ENCODE measurements around the gene MAP2K5.

MAP2K5 gene

GRCh38 chr15:67828969-67829646 is 286.6 kb downstream of the MAP2K5 start:
- peaks cover 92% of the 10 kb centered on the region for H3K27me3 ChIP-seq (replicated peaks; ENCODE audit: control insufficient read depth, insufficient read depth, low read length, poor library complexity, severe bottlenecking)
- H3K4me1 ChIP-seq (ENCODE audit: control insufficient read depth, insufficient read depth, low read length, poor library complexity, severe bottlenecking), result peaks cover 67% of the 10 kb centered on the region

GRCh38 chr15:67829647-67830504 is 287.4 kb downstream of the MAP2K5 start:
- DNase-seq, result no peak
- H3K27ac ChIP-seq (ENCODE audit: insufficient read depth, low read length, poor library complexity, severe bottlenecking), result no peak overlapping the region
- H3K4me3 ChIP-seq (ENCODE audit: insufficient read depth, low read depth, low read length, poor library complexity, severe bottlenecking), result no peak overlapping the region
- no peaks in the 10 kb centered on the region for H3K9me3 ChIP-seq (ENCODE audit: control insufficient read depth, low read length)
- peaks cover 91% of the 10 kb centered on the region for H3K27me3 ChIP-seq (replicated peaks; ENCODE audit: control insufficient read depth, insufficient read depth, low read length, poor library complexity, severe bottlenecking)
- no peaks in the 10 kb centered on the region for H3K36me3 ChIP-seq (ENCODE audit: control insufficient read depth, insufficient read depth, low read length)
- H3K4me1 ChIP-seq (ENCODE audit: control insufficient read depth, insufficient read depth, low read length, poor library complexity, severe bottlenecking), result peaks cover 71% of the 10 kb centered on the region

More at GRCh38 chr15:67828969-67829646, 286.6 kb downstream of the MAP2K5 start:
- Histone ChIP-seq H3K4me3 (ENCODE audit: insufficient read depth, low read depth, low read length, poor library complexity, severe bottlenecking) (peak overlapping the region; percentile 3), H3K9me3 (ENCODE audit: control insufficient read depth, low read length) (no peaks in the 10 kb centered on the region), H3K36me3 (ENCODE audit: control insufficient read depth, insufficient read depth, low read length) (no peaks in the 10 kb centered on the region), H3K27ac (ENCODE audit: insufficient read depth, low read length, poor library complexity, severe bottlenecking) (no peak overlapping the region)
- no peak for DNase-seq

GRCh38 chr15:67831363-67831762 is 288.9 kb downstream of the MAP2K5 start:
- no peak for DNase-seq
- Histone ChIP-seq H3K4me3 (ENCODE audit: insufficient read depth, low read depth, low read length, poor library complexity, severe bottlenecking) (no peak overlapping the region), H3K4me1 (ENCODE audit: control insufficient read depth, insufficient read depth, low read length, poor library complexity, severe bottlenecking) (peaks cover 77% of the 10 kb centered on the region), H3K9me3 (ENCODE audit: control insufficient read depth, low read length) (no peaks in the 10 kb centered on the region), H3K27ac (ENCODE audit: insufficient read depth, low read length, poor library complexity, severe bottlenecking) (no peak overlapping the region), H3K36me3 (ENCODE audit: control insufficient read depth, insufficient read depth, low read length) (no peaks in the 10 kb centered on the region), H3K27me3 (replicated peaks; ENCODE audit: control insufficient read depth, insufficient read depth, low read length, poor library complexity, severe bottlenecking) (peaks cover 89% of the 10 kb centered on the region)

DNA sequence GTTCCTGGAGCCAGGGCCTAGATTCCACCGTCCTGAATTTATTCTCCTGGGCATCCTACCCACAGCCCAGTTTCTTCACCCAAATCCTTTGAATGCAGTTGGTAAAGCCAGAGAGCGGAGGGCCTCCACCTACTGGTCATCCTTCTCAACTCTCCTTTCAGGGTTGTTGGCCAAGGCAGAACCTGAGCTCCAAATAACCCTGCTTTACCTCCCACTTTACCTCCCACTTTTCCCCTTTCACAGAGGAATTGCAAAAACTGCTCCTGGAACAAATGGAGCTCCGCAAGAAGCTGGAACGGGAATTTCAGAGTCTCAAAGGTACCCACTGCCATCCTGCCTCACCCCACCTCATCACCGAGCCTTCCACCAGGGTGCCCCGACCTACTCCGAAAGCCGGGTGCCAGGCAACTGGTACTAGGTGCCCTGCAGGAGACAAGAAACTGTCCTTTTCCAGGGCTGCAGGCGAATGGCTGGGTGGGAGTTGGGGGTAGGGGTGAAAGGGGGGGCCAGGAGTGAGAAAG is 289.6 kb downstream of the MAP2K5 start:
- H3K4me3 ChIP-seq (ENCODE audit: insufficient read depth, low read depth, low read length, poor library complexity, severe bottlenecking), result no peak overlapping the region
- no peak for DNase-seq
- H3K27me3 ChIP-seq (replicated peaks; ENCODE audit: control insufficient read depth, insufficient read depth, low read length, poor library complexity, severe bottlenecking), result peaks cover 84% of the 10 kb centered on the region
- H3K4me1 ChIP-seq (ENCODE audit: control insufficient read depth, insufficient read depth, low read length, poor library complexity, severe bottlenecking), result peaks cover 70% of the 10 kb centered on the region
- no peaks in the 10 kb centered on the region for H3K36me3 ChIP-seq (ENCODE audit: control insufficient read depth, insufficient read depth, low read length)
- H3K9me3 ChIP-seq (ENCODE audit: control insufficient read depth, low read length), result no peaks in the 10 kb centered on the region
- H3K27ac ChIP-seq (ENCODE audit: insufficient read depth, low read length, poor library complexity, severe bottlenecking), result no peak overlapping the region

- Histone ChIP-seq H3K27ac (ENCODE audit: insufficient read depth, low read length, poor library complexity, severe bottlenecking) (no peak overlapping the region), H3K4me1 (ENCODE audit: control insufficient read depth, insufficient read depth, low read length, poor library complexity, severe bottlenecking) (peaks cover 61% of the 10 kb centered on the region), H3K36me3 (ENCODE audit: control insufficient read depth, insufficient read depth, low read length) (no peaks in the 10 kb centered on the region), H3K9me3 (ENCODE audit: control insufficient read depth, low read length) (no peaks in the 10 kb centered on the region), H3K4me3 (ENCODE audit: insufficient read depth, low read depth, low read length, poor library complexity, severe bottlenecking) (peak overlapping the region; percentile 65), H3K27me3 (replicated peaks; ENCODE audit: control insufficient read depth, insufficient read depth, low read length, poor library complexity, severe bottlenecking) (peaks cover 74% of the 10 kb centered on the region)
- no peak for DNase-seq
Observed at GRCh38 chr15:67832897-67833709, 290.6 kb downstream of the MAP2K5 start.

GRCh38 chr15:67833710-67834511 is 291.4 kb downstream of the MAP2K5 start:
- Histone ChIP-seq H3K9me3 (ENCODE audit: control insufficient read depth, low read length) (no peaks in the 10 kb centered on the region), H3K27me3 (replicated peaks; ENCODE audit: control insufficient read depth, insufficient read depth, low read length, poor library complexity, severe bottlenecking) (peaks cover 66% of the 10 kb centered on the region), H3K4me1 (ENCODE audit: control insufficient read depth, insufficient read depth, low read length, poor library complexity, severe bottlenecking) (peaks cover 54% of the 10 kb centered on the region), H3K27ac (ENCODE audit: insufficient read depth, low read length, poor library complexity, severe bottlenecking) (no peak overlapping the region), H3K4me3 (ENCODE audit: insufficient read depth, low read depth, low read length, poor library complexity, severe bottlenecking) (peak overlapping the region; percentile 65), H3K36me3 (ENCODE audit: control insufficient read depth, insufficient read depth, low read length) (no peaks in the 10 kb centered on the region)
- no peak for DNase-seq

DNA sequence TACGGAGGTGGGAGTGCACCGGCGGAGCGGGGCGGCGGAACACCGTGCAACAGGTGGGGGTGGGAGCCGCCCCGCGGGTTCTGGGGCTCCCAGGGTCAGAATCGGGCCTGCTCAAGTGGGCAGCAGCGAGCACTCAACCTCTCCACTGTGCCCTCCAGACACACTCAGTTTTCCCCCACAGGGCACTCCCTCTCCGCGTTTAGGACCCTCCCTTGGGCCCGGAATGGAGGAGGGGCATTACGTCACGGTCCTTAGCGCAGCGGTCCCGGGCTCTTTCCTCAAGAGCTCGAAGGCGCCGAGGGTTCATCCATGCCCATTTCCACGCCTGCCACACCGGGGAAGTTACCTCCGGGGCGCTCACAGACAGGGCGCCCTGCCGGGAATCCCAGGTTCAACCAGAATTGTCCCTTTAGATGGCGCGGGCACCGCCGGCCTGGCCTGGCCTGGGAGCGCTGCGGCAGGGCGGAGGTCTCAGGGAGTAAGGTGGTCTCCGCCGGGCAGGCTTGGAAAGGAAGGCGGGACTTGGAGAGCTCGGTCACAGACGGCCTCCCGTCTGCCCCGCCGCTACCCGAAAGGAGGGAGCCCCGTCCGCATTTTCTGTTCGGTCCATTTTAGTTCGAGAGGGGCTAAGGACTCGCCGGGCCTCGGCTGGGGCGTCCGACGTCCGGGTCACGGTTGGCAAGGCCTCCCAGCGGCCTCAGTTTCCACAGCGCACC is 292.2 kb downstream of the MAP2K5 start:
- peaks cover 50% of the 10 kb centered on the region for H3K4me1 ChIP-seq (ENCODE audit: control insufficient read depth, insufficient read depth, low read length, poor library complexity, severe bottlenecking)
- DNase-seq, result no peak
- no peaks in the 10 kb centered on the region for H3K9me3 ChIP-seq (ENCODE audit: control insufficient read depth, low read length)
- H3K4me3 ChIP-seq (ENCODE audit: insufficient read depth, low read depth, low read length, poor library complexity, severe bottlenecking), result peak overlapping the region; percentile 65
- H3K27ac ChIP-seq (ENCODE audit: insufficient read depth, low read length, poor library complexity, severe bottlenecking), result no peak overlapping the region
- peaks cover 57% of the 10 kb centered on the region for H3K27me3 ChIP-seq (replicated peaks; ENCODE audit: control insufficient read depth, insufficient read depth, low read length, poor library complexity, severe bottlenecking)
- H3K36me3 ChIP-seq (ENCODE audit: control insufficient read depth, insufficient read depth, low read length), result no peaks in the 10 kb centered on the region

DNA sequence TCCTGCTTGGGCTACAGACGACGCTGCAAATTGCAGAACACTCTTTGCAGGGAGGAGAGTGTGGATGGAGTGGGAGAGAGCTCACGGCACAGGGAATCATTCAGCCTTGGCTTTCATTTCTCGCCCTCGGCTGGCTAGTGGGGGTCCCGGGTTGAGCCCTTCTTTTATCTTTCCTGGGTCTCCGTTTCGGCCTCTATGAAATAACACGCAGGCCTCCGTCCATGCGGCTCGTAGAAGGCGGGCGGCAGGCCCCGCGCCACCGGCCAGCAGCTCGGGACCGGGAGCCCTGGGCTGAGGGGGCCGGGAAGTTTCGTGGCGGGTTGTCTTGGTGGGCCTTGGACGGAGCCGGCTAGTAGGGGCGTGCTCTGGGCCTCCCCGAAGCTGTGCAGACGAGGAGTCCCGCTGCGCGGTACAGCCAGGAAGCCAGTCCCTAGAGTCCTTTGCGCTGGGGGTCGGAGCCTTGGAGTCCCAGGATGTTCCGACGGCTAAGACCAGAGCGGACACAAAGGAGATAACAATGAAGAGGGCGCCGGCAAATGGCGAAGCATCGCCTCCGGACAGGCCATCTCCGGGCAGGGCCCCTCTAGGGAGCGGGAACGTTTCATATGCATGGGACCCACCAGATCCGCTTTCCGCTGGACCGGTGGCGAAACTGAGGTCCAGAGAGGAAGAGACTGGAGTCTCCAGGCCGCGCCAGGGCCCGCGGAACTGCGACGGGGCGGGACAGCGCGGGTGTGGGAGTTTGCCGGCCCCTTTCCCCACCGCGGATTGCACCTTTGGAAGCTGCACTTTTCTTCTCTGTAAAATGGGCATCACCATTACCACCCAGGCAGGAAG is 293.0 kb downstream of the MAP2K5 start:
- Histone ChIP-seq H3K4me3 (ENCODE audit: insufficient read depth, low read depth, low read length, poor library complexity, severe bottlenecking) (peak overlapping the region; percentile 65), H3K27ac (ENCODE audit: insufficient read depth, low read length, poor library complexity, severe bottlenecking) (no peak overlapping the region), H3K4me1 (ENCODE audit: control insufficient read depth, insufficient read depth, low read length, poor library complexity, severe bottlenecking) (peaks cover 43% of the 10 kb centered on the region), H3K36me3 (ENCODE audit: control insufficient read depth, insufficient read depth, low read length) (no peaks in the 10 kb centered on the region), H3K9me3 (ENCODE audit: control insufficient read depth, low read length) (no peaks in the 10 kb centered on the region), H3K27me3 (replicated peaks; ENCODE audit: control insufficient read depth, insufficient read depth, low read length, poor library complexity, severe bottlenecking) (peaks cover 50% of the 10 kb centered on the region)
- no peak for DNase-seq
